ENCODE data around the gene DMAC1.
A peak's percentile ranks its signal among the peaks of the same experiment; 100 is the strongest.

Gene DMAC1

GRCh38 chr9:7799234-7799943, at the start of gene DMAC1:
Gene DMAC1 (minus strand): TSS chr9:7799778. CDS start chr9:7799734, 44 bp downstream.
- DNase-seq, result peak; percentile 83

GRCh38 chr9:7849362-7849761, 49.8 kb upstream of the DMAC1 start:
- DNase-seq, result no peak

- no peak for DNase-seq
Observed at GRCh38 chr9:7848498-7848897, 48.9 kb upstream of the DMAC1 start.

- DNase-seq, result no peak
Observed at GRCh38 chr9:7844242-7844641, 44.7 kb upstream of the DMAC1 start.

- no peak for DNase-seq
Observed at GRCh38 chr9:7841831-7842230, 42.3 kb upstream of the DMAC1 start.

GRCh38 chr9:7834531-7834930, 35.0 kb upstream of the DMAC1 start:
- DNase-seq, result no peak

GRCh38 chr9:7828334-7828733, 28.8 kb upstream of the DMAC1 start:
- DNase-seq, result no peak

- DNase-seq, result no peak
Observed at GRCh38 chr9:7827792-7828191, 28.2 kb upstream of the DMAC1 start.

GRCh38 chr9:7827056-7827455, 27.5 kb upstream of the DMAC1 start:
- DNase-seq, result no peak

GRCh38 chr9:7823651-7824050, 24.1 kb upstream of the DMAC1 start:
- DNase-seq, result no peak

- no peak for DNase-seq
Observed at GRCh38 chr9:7819984-7820383, 20.4 kb upstream of the DMAC1 start.

GRCh38 chr9:7816021-7816420, 16.4 kb upstream of the DMAC1 start:
- no peak for DNase-seq

- no peak for DNase-seq
Observed at GRCh38 chr9:7813030-7813429, 13.5 kb upstream of the DMAC1 start.

- no peak for DNase-seq
Observed at GRCh38 chr9:7811677-7812076, 12.1 kb upstream of the DMAC1 start.

- DNase-seq, result no peak
Observed at GRCh38 chr9:7802666-7803065, 3.1 kb upstream of the DMAC1 start.

- no peak for DNase-seq
Observed at GRCh38 chr9:7799944-7800285, 337 bp upstream of the DMAC1 start.

- no peak for DNase-seq
Observed at GRCh38 chr9:7794196-7794595, 5.4 kb downstream of the DMAC1 start.

- no peak for DNase-seq
Observed at GRCh38 chr9:7791394-7791793, 8.2 kb downstream of the DMAC1 start.

GRCh38 chr9:7790819-7791182, 8.8 kb downstream of the DMAC1 start:
- DNase-seq, result no peak

- no peak for DNase-seq
Observed at GRCh38 chr9:7790022-7790818, 9.4 kb downstream of the DMAC1 start.

- DNase-seq, result no peak
Observed at GRCh38 chr9:7788772-7789171, 10.8 kb downstream of the DMAC1 start.

- no peak for DNase-seq
Observed at GRCh38 chr9:7785813-7786212, 13.8 kb downstream of the DMAC1 start.

GRCh38 chr9:7784472-7784871, 15.1 kb downstream of the DMAC1 start:
- DNase-seq, result no peak

GRCh38 chr9:7783635-7784063, 15.9 kb downstream of the DMAC1 start:
- DNase-seq, result no peak
